Measurements from ENCODE around the gene CCDC28B. TPM values are rescaled to one million over a fixed set of nuclear protein-coding genes. Genes with fewer than 3 reads are reported as not detected.
"Not testable (repeated sequence)": the region's sequence is repeated elsewhere in the genome, so short reads cannot be mapped to it uniquely, and the experiment has no call there.

CCDC28B gene
- total RNA-seq, 2 experiments from 2014 or later: 27.0 to 27.7 TPM

DNA sequence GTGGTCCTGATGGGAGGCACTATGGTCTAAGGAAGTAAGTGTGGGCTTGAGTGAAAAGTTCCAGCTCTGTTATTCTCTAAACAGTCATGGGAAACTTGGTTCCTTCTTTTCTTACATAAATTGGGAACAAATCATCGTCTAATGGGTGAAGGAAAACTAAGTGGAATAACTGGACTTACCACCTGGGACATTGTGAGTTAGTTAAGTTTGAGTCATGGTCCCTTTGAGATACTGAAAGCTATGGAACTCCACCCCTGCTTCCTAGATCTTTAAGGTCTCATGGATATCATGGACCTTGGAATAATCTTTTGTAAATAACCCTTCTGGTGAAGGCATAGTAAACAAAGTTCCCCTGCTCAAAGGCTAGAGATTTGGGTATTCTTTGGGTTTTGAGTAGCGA is 37.0 kb upstream of the CCDC28B start:
- Mint-ChIP-seq H3K27ac (no peak overlapping the region), H3K4me1 (ENCODE audit: low read depth) (peaks cover 5% of the 10 kb centered on the region), H3K9me3 (no peaks in the 10 kb centered on the region), H3K36me3 (ENCODE audit: low read depth) (peaks cover 40% of the 10 kb centered on the region), H3K27me3 (no peaks in the 10 kb centered on the region), H3K4me3 (no peak overlapping the region)
- ChIA-PET POLR2A (interaction anchor here (0.7 kb wide), 1 partner anchor 32 kb away, joined by 3 read pairs; no protein-coding TSS in a partner anchor), CTCF (interaction anchor here (1.3 to 1.6 kb wide), 2 partner anchors 9 to 10 kb away, joined by 4 to 5 read pairs; no protein-coding TSS in a partner anchor)
- DNase-seq: no peak
- no peak for ATAC-seq
- intact Hi-C loops (cut with micrococcal nuclease): no loop called here
- TF ChIP-seq, protein P1, sequence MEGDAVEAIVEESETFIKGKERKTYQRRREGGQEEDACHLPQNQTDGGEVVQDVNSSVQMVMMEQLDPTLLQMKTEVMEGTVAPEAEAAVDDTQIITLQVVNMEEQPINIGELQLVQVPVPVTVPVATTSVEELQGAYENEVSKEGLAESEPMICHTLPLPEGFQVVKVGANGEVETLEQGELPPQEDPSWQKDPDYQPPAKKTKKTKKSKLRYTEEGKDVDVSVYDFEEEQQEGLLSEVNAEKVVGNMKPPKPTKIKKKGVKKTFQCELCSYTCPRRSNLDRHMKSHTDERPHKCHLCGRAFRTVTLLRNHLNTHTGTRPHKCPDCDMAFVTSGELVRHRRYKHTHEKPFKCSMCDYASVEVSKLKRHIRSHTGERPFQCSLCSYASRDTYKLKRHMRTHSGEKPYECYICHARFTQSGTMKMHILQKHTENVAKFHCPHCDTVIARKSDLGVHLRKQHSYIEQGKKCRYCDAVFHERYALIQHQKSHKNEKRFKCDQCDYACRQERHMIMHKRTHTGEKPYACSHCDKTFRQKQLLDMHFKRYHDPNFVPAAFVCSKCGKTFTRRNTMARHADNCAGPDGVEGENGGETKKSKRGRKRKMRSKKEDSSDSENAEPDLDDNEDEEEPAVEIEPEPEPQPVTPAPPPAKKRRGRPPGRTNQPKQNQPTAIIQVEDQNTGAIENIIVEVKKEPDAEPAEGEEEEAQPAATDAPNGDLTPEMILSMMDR (IDR thresholded peaks at IDR 0.05): no peak

DNA sequence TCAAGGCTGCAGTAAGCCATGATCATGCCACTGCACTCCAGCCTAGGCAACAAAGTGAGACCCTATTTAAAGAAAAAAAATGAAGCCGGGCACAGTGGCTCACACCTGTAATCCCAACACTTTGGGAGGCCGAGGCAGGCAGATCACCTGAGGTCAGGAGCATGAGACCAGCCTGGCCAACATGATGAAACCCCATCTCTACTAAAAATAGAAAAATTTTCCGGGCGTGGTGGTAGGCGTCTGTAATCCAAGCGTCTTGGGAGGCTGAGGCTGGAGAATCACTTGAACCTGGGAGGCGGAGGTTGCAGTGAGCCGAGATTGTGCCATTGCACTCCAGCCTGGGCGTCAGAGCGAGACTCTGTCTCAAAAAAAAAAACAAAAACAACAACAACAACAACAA is 34.8 kb upstream of the CCDC28B start:
- H3K9me3 Mint-ChIP-seq; H3K27me3 Mint-ChIP-seq; ATAC-seq; POLR2A ChIA-PET; DNase-seq; H3K27ac Mint-ChIP-seq; CTCF ChIA-PET; H3K4me3 Mint-ChIP-seq; H3K4me1 Mint-ChIP-seq (ENCODE audit: low read depth); intact Hi-C loops (cut with micrococcal nuclease): not testable (repeated sequence)
- peaks cover 43% of the 10 kb centered on the region for H3K36me3 Mint-ChIP-seq (ENCODE audit: low read depth)

DNA sequence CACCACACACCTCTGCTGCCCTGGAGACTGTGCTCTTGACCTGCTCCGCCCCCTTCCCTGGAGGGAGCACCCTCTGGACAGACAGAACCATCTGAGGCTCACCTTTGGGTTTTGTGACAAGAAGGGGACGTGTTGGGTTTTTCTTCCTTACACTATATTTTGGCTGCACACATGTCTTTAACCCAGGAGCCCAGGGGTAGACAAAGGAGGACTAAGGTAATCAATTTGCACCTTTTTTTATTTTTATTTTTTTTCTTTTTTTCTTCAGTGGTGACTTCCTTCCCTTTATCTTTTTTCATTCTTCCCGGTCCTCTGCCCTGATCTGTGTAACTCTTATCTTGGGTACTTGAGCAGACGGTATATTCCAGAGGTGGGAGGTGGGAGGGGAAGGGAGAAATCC is 29.4 kb upstream of the CCDC28B start:
- POLR2A ChIA-PET: no interaction called here
- no peak overlapping the region for H3K27ac Mint-ChIP-seq
- peaks cover 9% of the 10 kb centered on the region for H3K4me1 Mint-ChIP-seq (ENCODE audit: low read depth)
- TF ChIP-seq, protein P1 (IDR thresholded peaks at IDR 0.05): no peak
- CTCF ChIA-PET: interaction anchor here (0.5 to 0.7 kb wide), 2 partner anchors 10 to 79 kb away, joined by 3 read pairs; no protein-coding TSS in a partner anchor
- no peaks in the 10 kb centered on the region for H3K27me3 Mint-ChIP-seq
- no peak for ATAC-seq
- H3K4me3 Mint-ChIP-seq: no peak overlapping the region
- intact Hi-C loops (cut with micrococcal nuclease): no loop called here
- H3K9me3 Mint-ChIP-seq: no peaks in the 10 kb centered on the region
- H3K36me3 Mint-ChIP-seq (ENCODE audit: low read depth): peaks cover 49% of the 10 kb centered on the region
- DNase-seq: no peak

DNA sequence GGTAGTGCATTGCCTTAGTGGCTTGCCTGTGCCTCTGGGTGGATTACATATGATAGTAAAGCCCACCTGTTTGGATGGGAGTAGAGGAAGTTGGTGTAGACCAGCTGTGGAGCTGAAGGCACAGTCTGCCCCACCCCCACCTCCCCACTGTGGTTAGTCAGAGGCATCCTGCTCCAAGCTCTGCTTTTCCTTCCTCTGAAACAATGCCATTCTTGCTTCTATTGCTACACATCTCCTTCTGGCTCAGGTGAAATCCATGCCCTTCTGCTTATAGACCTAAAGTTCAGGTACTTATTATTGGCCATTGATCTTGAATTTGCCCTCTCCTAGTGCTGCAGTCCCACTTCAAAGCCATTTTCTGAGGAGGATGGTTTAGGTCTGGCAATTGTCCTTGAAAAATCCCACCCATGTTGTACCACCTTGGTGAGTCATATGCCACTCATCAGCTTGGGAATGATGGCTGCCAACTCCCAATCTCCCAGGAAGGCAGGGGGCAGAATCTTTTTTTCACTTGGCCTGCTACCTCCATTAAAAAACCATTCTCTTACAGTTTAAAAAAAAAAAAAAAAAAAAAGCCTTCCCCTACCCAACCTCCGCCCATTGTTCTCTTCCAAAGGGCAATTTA is 27.7 kb upstream of the CCDC28B start:
- H3K27me3 Mint-ChIP-seq: no peaks in the 10 kb centered on the region
- ChIA-PET POLR2A (interaction anchor here (0.6 to 1.3 kb wide), 2 partner anchors 12 to 60 kb away, joined by 4 to 7 read pairs; no protein-coding TSS in a partner anchor), CTCF (interaction anchor here (0.8 to 1.3 kb wide), 2 partner anchors 43 to 58 kb away, joined by 3 read pairs; no protein-coding TSS in a partner anchor)
- peaks cover 9% of the 10 kb centered on the region for H3K4me1 Mint-ChIP-seq (ENCODE audit: low read depth)
- ATAC-seq: no peak
- TF ChIP-seq, protein P1 (IDR thresholded peaks at IDR 0.05): no peak
- intact Hi-C loops (cut with micrococcal nuclease): no loop called here
- H3K36me3 Mint-ChIP-seq (ENCODE audit: low read depth): peaks cover 43% of the 10 kb centered on the region
- no peak overlapping the region for H3K4me3 Mint-ChIP-seq
- no peaks in the 10 kb centered on the region for H3K9me3 Mint-ChIP-seq
- H3K27ac Mint-ChIP-seq: peak overlapping the region; percentile 36
- no peak for DNase-seq

DNA sequence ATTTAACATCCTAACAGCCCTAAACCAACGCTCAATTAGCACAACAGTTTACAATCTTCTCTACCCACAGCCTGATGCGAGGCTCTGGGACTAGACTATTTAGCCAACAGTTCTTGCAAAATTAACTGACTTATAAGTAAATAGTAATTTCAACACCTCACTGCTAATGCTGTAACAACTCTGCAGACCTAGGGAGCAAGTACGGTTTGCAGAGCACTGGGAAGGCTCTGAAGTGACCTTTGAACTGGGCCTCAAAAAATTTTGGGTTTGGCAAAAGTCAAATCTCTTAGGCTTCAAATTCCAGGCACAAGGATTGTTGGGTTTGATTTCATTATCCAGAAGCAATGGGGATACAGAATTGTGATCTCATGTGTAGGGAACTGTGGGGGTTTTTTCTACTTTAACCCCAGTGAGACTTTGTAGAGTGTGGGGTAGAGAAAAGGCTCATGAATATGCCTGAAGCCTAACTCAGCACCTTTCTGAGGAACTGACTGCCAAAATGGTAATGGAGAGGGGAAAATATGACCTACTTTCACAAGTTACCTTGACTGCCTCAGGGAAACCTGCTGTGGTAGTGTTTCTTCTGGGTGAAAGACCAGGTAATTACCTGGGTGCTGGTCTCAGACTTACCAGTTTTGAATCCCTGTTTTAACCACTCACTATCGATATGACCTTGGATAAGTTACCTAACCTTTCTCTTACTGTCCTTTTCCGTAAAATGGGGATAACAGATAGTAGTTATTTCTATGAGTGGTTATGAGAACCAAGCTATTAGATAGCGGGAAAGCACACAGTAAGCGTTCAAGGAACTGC is 21.8 kb upstream of the CCDC28B start:
- peak overlapping the region; percentile 97 for H3K4me3 Mint-ChIP-seq
- intact Hi-C loops (cut with micrococcal nuclease): no loop called here
- H3K36me3 Mint-ChIP-seq (ENCODE audit: low read depth): peaks cover 36% of the 10 kb centered on the region
- no peak for DNase-seq
- peak overlapping the region; percentile 98 for H3K27ac Mint-ChIP-seq
- no peaks in the 10 kb centered on the region for H3K9me3 Mint-ChIP-seq
- ATAC-seq: no peak
- CTCF ChIA-PET: interaction anchor here (1.2 to 2.2 kb wide), 3 partner anchors 9 to 70 kb away, joined by 3 to 9 read pairs (median 8); partner anchors contain the start of gene KPNA6
- peaks cover 29% of the 10 kb centered on the region for H3K4me1 Mint-ChIP-seq (ENCODE audit: low read depth)
- no peaks in the 10 kb centered on the region for H3K27me3 Mint-ChIP-seq
- TF ChIP-seq, protein P1 (IDR thresholded peaks at IDR 0.05): no peak
- POLR2A ChIA-PET: interaction anchor here (0.6 to 8.2 kb wide), 6 partner anchors 18 to 165 kb away, joined by 3 to 141 read pairs (median 3); partner anchors contain the start of genes CCDC28B, KHDRBS1 and KPNA6
